Neuron (in vitro differentiated cells): ENCODE results near the gene SIVA1.
A peak's percentile ranks its signal among the peaks of the same experiment; 100 is the strongest.

Experiments used
- H2AFZ ChIP-seq: one replicate; pipeline ENCODE4 v1.6.1; 2013; ENCODE audit warnings: low read depth, mild to moderate bottlenecking, inconsistent platforms, low read length, moderate library complexity
- H3K27me3 ChIP-seq: one replicate; pipeline ENCODE4 v1.6.1; 2013; ENCODE audit warnings: low read length; ENCODE audit not compliant: insufficient read depth
- H3K36me3 ChIP-seq: one replicate; pipeline ENCODE4 v1.6.1; 2013; ENCODE audit warnings: low read length; ENCODE audit not compliant: insufficient read depth
- H3K4me1 ChIP-seq: one replicate; pipeline ENCODE4 v1.6.1; 2013; ENCODE audit warnings: low read length; ENCODE audit not compliant: insufficient read depth
- H3K4me3 ChIP-seq: 2 replicates; pipeline ENCODE4 v1.5.1; 2013; ENCODE audit warnings: mild to moderate bottlenecking, low read length, moderate library complexity
- H3K9me3 ChIP-seq: one replicate; pipeline ENCODE4 v1.6.1; 2013; ENCODE audit warnings: low read length

SIVA1 gene

GRCh38 chr14:104714066-104714465 is 38.9 kb upstream of the SIVA1 start:
- Histone ChIP-seq H3K4me1 (no peaks in the 10 kb centered on the region), H2AFZ (no peak overlapping the region), H3K36me3 (peaks cover 16% of the 10 kb centered on the region), H3K27me3 (no peaks in the 10 kb centered on the region), H3K4me3 (no peak overlapping the region), H3K9me3 (no peaks in the 10 kb centered on the region)

- H3K4me1 ChIP-seq: no peaks in the 10 kb centered on the region
- no peak overlapping the region for H3K4me3 ChIP-seq
- H3K36me3 ChIP-seq: peaks cover 16% of the 10 kb centered on the region
- no peaks in the 10 kb centered on the region for H3K9me3 ChIP-seq
- H2AFZ ChIP-seq: no peak overlapping the region
- H3K27me3 ChIP-seq: no peaks in the 10 kb centered on the region
Observed at GRCh38 chr14:104714681-104715080, 38.3 kb upstream of the SIVA1 start.

- no peaks in the 10 kb centered on the region for H3K4me1 ChIP-seq
- H2AFZ ChIP-seq: no peak overlapping the region
- no peaks in the 10 kb centered on the region for H3K9me3 ChIP-seq
- H3K4me3 ChIP-seq: no peak overlapping the region
- peaks cover 18% of the 10 kb centered on the region for H3K36me3 ChIP-seq
- H3K27me3 ChIP-seq: no peaks in the 10 kb centered on the region
Observed at GRCh38 chr14:104715416-104715815, 37.5 kb upstream of the SIVA1 start.

- H3K4me1 ChIP-seq: no peaks in the 10 kb centered on the region
- no peak overlapping the region for H2AFZ ChIP-seq
- H3K4me3 ChIP-seq: no peak overlapping the region
- no peaks in the 10 kb centered on the region for H3K27me3 ChIP-seq
- H3K36me3 ChIP-seq: peaks cover 18% of the 10 kb centered on the region
- no peaks in the 10 kb centered on the region for H3K9me3 ChIP-seq
Observed at GRCh38 chr14:104715871-104716270, 37.1 kb upstream of the SIVA1 start.

- peaks cover 14% of the 10 kb centered on the region for H3K36me3 ChIP-seq
- H3K9me3 ChIP-seq: no peaks in the 10 kb centered on the region
- H3K4me1 ChIP-seq: peaks cover 10% of the 10 kb centered on the region
- no peak overlapping the region for H2AFZ ChIP-seq
- H3K4me3 ChIP-seq: no peak overlapping the region
- H3K27me3 ChIP-seq: no peaks in the 10 kb centered on the region
Observed at GRCh38 chr14:104717137-104717536, 35.8 kb upstream of the SIVA1 start.

- Histone ChIP-seq H3K36me3 (peaks cover 14% of the 10 kb centered on the region), H3K4me3 (no peak overlapping the region), H3K4me1 (peaks cover 10% of the 10 kb centered on the region), H2AFZ (no peak overlapping the region), H3K9me3 (no peaks in the 10 kb centered on the region), H3K27me3 (no peaks in the 10 kb centered on the region)
Observed at GRCh38 chr14:104717646-104718045, 35.3 kb upstream of the SIVA1 start.

GRCh38 chr14:104718147-104718546 is 34.8 kb upstream of the SIVA1 start:
- Histone ChIP-seq H3K27me3 (no peaks in the 10 kb centered on the region), H3K4me3 (no peak overlapping the region), H3K4me1 (peaks cover 12% of the 10 kb centered on the region), H3K9me3 (no peaks in the 10 kb centered on the region), H2AFZ (no peak overlapping the region), H3K36me3 (peaks cover 14% of the 10 kb centered on the region)

- H3K27me3 ChIP-seq: no peaks in the 10 kb centered on the region
- no peaks in the 10 kb centered on the region for H3K9me3 ChIP-seq
- H3K4me1 ChIP-seq: peaks cover 16% of the 10 kb centered on the region
- H3K36me3 ChIP-seq: peaks cover 9% of the 10 kb centered on the region
- no peak overlapping the region for H2AFZ ChIP-seq
- no peak overlapping the region for H3K4me3 ChIP-seq
Observed at GRCh38 chr14:104718871-104719270, 34.1 kb upstream of the SIVA1 start.

- no peak overlapping the region for H2AFZ ChIP-seq
- no peaks in the 10 kb centered on the region for H3K9me3 ChIP-seq
- peaks cover 16% of the 10 kb centered on the region for H3K4me1 ChIP-seq
- H3K4me3 ChIP-seq: no peak overlapping the region
- peaks cover 9% of the 10 kb centered on the region for H3K36me3 ChIP-seq
- no peaks in the 10 kb centered on the region for H3K27me3 ChIP-seq
Observed at GRCh38 chr14:104719343-104719742, 33.6 kb upstream of the SIVA1 start.

- Histone ChIP-seq H3K36me3 (peaks cover 2% of the 10 kb centered on the region), H2AFZ (no peak overlapping the region), H3K4me1 (peaks cover 26% of the 10 kb centered on the region), H3K4me3 (no peak overlapping the region), H3K9me3 (no peaks in the 10 kb centered on the region), H3K27me3 (no peaks in the 10 kb centered on the region)
Observed at GRCh38 chr14:104721505-104722431, 31.2 kb upstream of the SIVA1 start.

GRCh38 chr14:104722938-104723650 is 29.9 kb upstream of the SIVA1 start:
- Histone ChIP-seq H2AFZ (no peak overlapping the region), H3K27me3 (no peaks in the 10 kb centered on the region), H3K4me3 (no peak overlapping the region), H3K9me3 (no peaks in the 10 kb centered on the region), H3K4me1 (peaks cover 26% of the 10 kb centered on the region), H3K36me3 (peaks cover 2% of the 10 kb centered on the region)

- peak within 1 kb of the TSS; percentile 40 for H3K4me3 ChIP-seq
- no peaks in the 10 kb centered on the region for H3K27me3 ChIP-seq
- no peaks in the 10 kb centered on the region for H3K9me3 ChIP-seq
- H3K36me3 ChIP-seq: peaks cover 2% of the 10 kb centered on the region
- peaks cover 26% of the 10 kb centered on the region for H3K4me1 ChIP-seq
- H2AFZ ChIP-seq: no peak within 1 kb of the TSS
Observed at GRCh38 chr14:104723651-104724406, 29.1 kb upstream of the SIVA1 start, which contains the start of gene ADSS1. TSS of gene ADSS1 (plus strand) at chr14:104724229. CDS start at chr14:104724271, 42 bp downstream.
